ENCODE results near the gene P2RY6.
A peak's percentile ranks its signal among the peaks of the same experiment; 100 is the strongest.

P2RY6 gene

DNA sequence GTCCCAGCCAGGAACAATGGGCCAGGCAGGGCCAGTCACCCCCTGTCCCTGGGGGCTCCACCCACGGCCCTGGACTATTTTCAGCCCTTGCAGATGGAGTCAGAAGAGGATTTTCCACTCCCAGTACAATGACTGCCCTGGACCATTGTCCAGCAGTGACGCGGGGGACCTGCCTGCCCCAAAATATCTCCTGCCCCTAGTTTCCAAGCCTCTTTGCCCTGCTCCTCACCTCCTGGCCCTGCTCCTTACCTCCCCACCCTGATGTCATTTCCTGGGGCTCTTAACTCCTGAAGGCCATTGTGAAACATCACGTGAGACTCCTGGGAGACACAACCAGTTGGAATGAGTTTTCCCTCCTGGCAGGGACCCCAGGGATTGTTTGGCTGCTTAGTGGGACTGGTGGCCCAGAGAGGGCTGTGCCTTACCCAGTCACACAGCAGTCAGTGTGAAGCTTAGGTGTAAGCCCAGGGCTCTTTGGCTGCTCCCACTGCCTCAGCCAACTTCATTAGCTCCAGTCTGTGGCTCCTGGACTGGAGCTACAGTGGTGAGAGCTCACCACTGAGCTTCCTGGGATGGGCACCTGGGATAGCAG, 31.9 kb upstream of the P2RY6 start:
- H3K36me3 ChIP-seq (ENCODE audit: control insufficient read depth, insufficient read depth, low read length), result no peaks in the 10 kb centered on the region
- H3K27me3 ChIP-seq (ENCODE audit: control insufficient read depth, insufficient read depth, low read length), result no peaks in the 10 kb centered on the region
- no peaks in the 10 kb centered on the region for H3K9me3 ChIP-seq (ENCODE audit: control insufficient read depth, low read length)
- H3K4me3 ChIP-seq (ENCODE audit: low read length), result no peak overlapping the region
- H3K4me1 ChIP-seq (ENCODE audit: control insufficient read depth, insufficient read depth, low read length), result peaks cover 5% of the 10 kb centered on the region
- no peak overlapping the region for H3K9ac ChIP-seq (ENCODE audit: low read length)

- Histone ChIP-seq H3K9ac (ENCODE audit: low read length) (no peak overlapping the region), H3K27me3 (ENCODE audit: control insufficient read depth, insufficient read depth, low read length) (no peaks in the 10 kb centered on the region), H3K4me1 (ENCODE audit: control insufficient read depth, insufficient read depth, low read length) (peaks cover 5% of the 10 kb centered on the region), H3K4me3 (ENCODE audit: low read length) (no peak overlapping the region), H3K9me3 (ENCODE audit: control insufficient read depth, low read length) (no peaks in the 10 kb centered on the region), H3K36me3 (ENCODE audit: control insufficient read depth, insufficient read depth, low read length) (no peaks in the 10 kb centered on the region)
Observed at GRCh38 chr11:73241300-73241699, 30.8 kb upstream of the P2RY6 start.

DNA sequence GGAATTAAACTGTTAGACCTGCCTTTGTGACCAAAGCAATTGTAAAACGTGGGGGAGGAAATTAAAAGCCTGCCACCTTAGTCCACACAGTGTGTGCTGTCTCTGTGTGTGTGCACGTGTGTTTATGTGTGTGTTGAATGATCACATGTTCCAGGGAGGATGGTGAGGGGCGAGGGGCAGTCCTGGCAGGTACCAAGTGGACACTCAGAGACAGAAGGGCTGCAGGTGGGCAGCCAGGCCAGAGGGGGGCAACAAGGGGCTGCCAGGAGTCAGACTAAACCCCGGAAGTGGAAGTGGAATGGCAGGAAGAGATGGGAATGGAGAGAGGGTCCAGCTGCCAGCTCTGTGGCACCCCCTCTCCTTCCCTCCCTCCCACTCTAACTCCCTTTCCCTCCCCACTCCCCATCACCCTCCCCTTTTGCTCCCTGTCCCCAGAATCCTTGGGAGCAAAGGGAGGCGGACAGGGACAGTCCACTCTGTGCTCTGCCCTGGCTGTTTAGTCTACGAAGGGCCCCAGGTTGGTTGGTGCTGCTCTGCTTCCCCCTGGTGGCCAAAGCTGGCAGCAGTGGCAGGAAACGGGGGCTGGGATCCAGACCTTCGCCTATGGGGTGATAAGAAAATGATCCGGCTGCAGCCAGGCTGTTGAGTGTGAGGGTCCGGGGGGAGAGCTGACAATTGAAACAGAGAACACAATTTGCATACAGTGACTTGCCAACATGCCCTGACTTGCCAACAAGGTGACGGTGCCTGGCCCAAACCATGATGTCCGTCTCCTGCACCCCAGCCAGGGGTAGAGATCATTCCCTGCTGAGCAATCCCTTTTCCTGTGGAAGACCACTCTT, 29.7 kb upstream of the P2RY6 start:
- Histone ChIP-seq H3K4me1 (ENCODE audit: control insufficient read depth, insufficient read depth, low read length) (peaks cover 5% of the 10 kb centered on the region), H3K9ac (ENCODE audit: low read length) (peak overlapping the region; percentile 45), H3K36me3 (ENCODE audit: control insufficient read depth, insufficient read depth, low read length) (no peaks in the 10 kb centered on the region), H3K27me3 (ENCODE audit: control insufficient read depth, insufficient read depth, low read length) (no peaks in the 10 kb centered on the region), H3K9me3 (ENCODE audit: control insufficient read depth, low read length) (no peaks in the 10 kb centered on the region), H3K4me3 (ENCODE audit: low read length) (no peak overlapping the region)

- no peak overlapping the region for H3K4me3 ChIP-seq (ENCODE audit: low read length)
- H3K36me3 ChIP-seq (ENCODE audit: control insufficient read depth, insufficient read depth, low read length), result no peaks in the 10 kb centered on the region
- H3K27me3 ChIP-seq (ENCODE audit: control insufficient read depth, insufficient read depth, low read length), result no peaks in the 10 kb centered on the region
- H3K9me3 ChIP-seq (ENCODE audit: control insufficient read depth, low read length), result no peaks in the 10 kb centered on the region
- peaks cover 5% of the 10 kb centered on the region for H3K4me1 ChIP-seq (ENCODE audit: control insufficient read depth, insufficient read depth, low read length)
- H3K9ac ChIP-seq (ENCODE audit: low read length), result no peak overlapping the region
Observed at GRCh38 chr11:73243093-73243485, 29.0 kb upstream of the P2RY6 start.

DNA sequence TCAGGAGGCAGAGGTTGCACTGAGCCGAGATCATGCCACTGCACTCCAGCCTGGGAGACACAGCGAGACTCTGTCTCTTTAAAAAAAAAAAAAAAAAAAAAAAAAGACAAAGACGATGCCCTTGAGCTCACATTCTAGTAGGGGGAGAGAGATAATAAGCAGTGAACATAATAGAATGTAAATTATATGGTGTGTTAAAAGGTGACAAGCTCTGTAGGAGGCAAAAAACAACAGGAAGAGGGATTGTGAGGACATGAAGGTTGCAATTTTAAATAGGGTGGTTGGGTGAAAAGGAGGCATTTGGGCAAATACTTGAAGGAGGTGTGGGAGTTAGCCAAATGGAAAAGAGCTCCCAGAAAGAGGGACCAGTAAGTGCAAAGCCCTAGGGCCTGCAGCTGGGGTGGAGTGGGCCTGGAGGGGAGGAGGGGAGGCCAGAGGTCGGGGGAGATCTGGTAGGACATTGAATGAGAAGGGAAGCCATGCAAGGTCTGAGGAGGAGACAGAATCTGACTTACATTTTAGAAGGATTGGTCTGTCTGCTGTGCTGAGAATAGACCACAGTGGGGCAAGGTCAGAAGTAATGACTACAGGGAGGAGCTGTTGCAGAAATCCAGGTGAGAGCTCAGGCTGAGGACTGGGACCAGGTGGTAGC, 27.4 kb upstream of the P2RY6 start:
- no peak overlapping the region for H3K9ac ChIP-seq (ENCODE audit: low read length)
- H3K9me3 ChIP-seq (ENCODE audit: control insufficient read depth, low read length), result no peaks in the 10 kb centered on the region
- H3K4me3 ChIP-seq (ENCODE audit: low read length), result no peak overlapping the region
- H3K4me1 ChIP-seq (ENCODE audit: control insufficient read depth, insufficient read depth, low read length), result peaks cover 5% of the 10 kb centered on the region
- no peaks in the 10 kb centered on the region for H3K27me3 ChIP-seq (ENCODE audit: control insufficient read depth, insufficient read depth, low read length)
- H3K36me3 ChIP-seq (ENCODE audit: control insufficient read depth, insufficient read depth, low read length), result no peaks in the 10 kb centered on the region

DNA sequence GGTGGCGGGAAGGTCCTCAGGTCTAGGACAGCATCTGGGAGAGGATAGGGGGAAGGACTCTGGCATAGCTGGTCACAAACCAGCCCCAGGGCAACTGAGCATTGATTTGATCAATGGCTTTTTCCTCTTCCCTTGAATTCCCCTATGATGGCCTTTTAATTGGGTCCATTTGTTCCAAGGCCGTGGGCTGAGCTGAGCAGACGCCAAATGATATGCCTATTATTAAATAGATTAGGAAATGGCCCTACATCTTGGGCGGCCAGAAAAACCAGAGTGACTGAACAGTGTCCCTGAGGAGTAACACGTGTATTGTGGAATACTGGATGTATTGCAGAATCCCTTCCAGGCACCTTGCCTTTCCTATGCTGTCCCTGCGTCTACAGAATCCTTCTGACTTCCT, 26.7 kb upstream of the P2RY6 start:
- Histone ChIP-seq H3K9ac (ENCODE audit: low read length) (no peak overlapping the region), H3K4me1 (ENCODE audit: control insufficient read depth, insufficient read depth, low read length) (peaks cover 5% of the 10 kb centered on the region), H3K27me3 (ENCODE audit: control insufficient read depth, insufficient read depth, low read length) (no peaks in the 10 kb centered on the region), H3K9me3 (ENCODE audit: control insufficient read depth, low read length) (no peaks in the 10 kb centered on the region), H3K36me3 (ENCODE audit: control insufficient read depth, insufficient read depth, low read length) (no peaks in the 10 kb centered on the region), H3K4me3 (ENCODE audit: low read length) (no peak overlapping the region)

- H3K36me3 ChIP-seq (ENCODE audit: control insufficient read depth, insufficient read depth, low read length), result no peaks in the 10 kb centered on the region
- no peak overlapping the region for H3K9ac ChIP-seq (ENCODE audit: low read length)
- H3K4me1 ChIP-seq (ENCODE audit: control insufficient read depth, insufficient read depth, low read length), result peaks cover 5% of the 10 kb centered on the region
- H3K9me3 ChIP-seq (ENCODE audit: control insufficient read depth, low read length), result no peaks in the 10 kb centered on the region
- H3K27me3 ChIP-seq (ENCODE audit: control insufficient read depth, insufficient read depth, low read length), result no peaks in the 10 kb centered on the region
- H3K4me3 ChIP-seq (ENCODE audit: low read length), result no peak overlapping the region
Observed at GRCh38 chr11:73246303-73246702, 25.8 kb upstream of the P2RY6 start.

DNA sequence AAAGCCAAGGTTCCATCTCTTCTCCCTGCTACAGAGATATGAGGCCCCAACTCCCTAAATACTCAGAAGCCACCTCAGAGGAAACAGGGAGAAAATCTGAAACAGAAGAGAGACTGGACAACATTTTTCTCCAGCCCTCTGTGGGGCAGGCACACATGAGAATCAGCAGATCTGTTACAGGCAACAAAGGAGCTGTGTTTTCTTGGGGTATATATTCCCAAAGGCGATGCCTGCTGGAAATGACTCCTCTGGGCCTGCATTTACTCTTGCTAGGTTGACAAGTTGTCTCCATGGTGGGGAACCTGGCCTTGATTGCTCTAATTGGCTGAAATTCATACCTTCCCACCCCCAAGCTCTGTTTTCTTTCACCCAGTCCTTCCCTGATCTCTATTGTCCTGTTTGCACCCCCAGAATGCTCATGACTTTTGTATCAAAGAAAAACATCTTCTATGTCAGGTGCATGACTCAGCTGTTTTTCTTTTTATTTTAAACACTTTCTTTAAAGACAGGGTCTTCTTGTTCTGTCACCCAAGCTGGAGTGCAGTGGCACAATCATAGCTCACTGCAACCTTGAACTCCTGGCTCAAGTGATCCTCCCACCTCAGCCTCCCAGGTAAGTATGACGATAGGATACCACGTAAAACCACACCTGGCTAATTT, 23.5 kb upstream of the P2RY6 start:
- Histone ChIP-seq H3K36me3 (ENCODE audit: control insufficient read depth, insufficient read depth, low read length) (no peaks in the 10 kb centered on the region), H3K4me3 (ENCODE audit: low read length) (no peak overlapping the region), H3K9ac (ENCODE audit: low read length) (no peak overlapping the region), H3K27me3 (ENCODE audit: control insufficient read depth, insufficient read depth, low read length) (no peaks in the 10 kb centered on the region), H3K9me3 (ENCODE audit: control insufficient read depth, low read length) (no peaks in the 10 kb centered on the region), H3K4me1 (ENCODE audit: control insufficient read depth, insufficient read depth, low read length) (no peaks in the 10 kb centered on the region)

DNA sequence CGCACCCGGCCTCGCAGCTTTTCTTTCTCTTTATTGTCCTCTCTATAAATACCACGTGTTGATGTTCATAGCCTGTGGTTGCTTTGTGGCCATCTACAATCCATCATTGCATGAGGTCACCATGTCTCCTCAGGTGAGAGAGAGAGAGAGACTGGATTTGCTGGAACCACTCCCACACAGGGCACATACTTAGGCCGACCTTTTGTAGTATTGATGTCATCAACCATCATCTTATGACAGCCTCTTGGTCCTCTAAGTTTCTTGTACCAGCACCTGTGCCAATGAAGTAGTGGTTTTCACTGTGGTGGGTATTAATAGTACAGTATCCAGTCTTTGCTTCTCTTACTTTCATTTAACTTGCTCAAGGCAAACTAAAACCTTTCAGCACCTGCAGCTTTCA, 22.8 kb upstream of the P2RY6 start:
- Histone ChIP-seq H3K36me3 (ENCODE audit: control insufficient read depth, insufficient read depth, low read length) (no peaks in the 10 kb centered on the region), H3K4me3 (ENCODE audit: low read length) (no peak overlapping the region), H3K9ac (ENCODE audit: low read length) (no peak overlapping the region), H3K4me1 (ENCODE audit: control insufficient read depth, insufficient read depth, low read length) (no peaks in the 10 kb centered on the region), H3K27me3 (ENCODE audit: control insufficient read depth, insufficient read depth, low read length) (no peaks in the 10 kb centered on the region), H3K9me3 (ENCODE audit: control insufficient read depth, low read length) (no peaks in the 10 kb centered on the region)

DNA sequence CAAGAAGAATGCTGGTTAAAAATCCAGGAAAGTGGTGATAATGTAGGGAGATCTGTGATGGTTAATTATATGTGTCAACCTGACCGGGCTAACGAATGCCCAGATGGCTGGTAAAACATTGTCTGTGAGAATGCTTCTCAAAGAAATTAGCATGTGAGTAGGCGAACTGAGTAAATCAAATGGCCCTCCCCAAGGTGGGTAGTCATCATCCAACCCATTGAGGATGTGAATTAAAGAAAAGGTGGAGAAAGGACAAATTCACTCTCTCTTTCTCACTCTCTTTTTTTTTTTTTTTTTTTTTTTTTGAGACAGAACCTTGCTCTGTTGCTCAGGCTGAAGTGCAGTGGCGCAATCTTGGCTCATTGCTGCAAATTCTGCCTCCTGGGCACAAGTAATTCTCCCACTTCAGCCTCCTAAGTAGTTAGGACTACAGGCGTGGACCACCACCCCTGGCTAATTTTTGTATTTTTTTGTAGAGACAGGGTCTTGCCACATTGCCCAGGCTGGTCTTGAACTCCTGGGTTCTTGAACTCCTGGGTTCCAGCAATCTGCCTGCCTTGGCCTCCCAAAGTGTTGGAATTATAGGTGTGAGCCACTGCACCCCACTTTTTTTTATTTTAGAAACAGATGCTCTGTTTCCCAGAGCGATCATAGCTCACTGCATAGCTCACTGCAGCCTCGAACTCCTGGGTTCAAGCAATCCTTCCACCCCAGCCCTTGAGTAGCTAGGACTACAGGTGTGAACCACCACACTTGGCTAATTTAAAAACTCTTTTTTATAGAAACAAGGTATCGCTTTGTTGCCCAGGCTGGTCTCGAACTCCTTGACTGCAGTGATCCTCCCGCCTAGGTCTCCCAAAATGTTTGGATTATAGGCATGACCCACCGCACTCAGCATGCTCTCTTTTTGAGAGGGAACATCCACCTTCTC, 22.0 kb upstream of the P2RY6 start:
- H3K36me3 ChIP-seq (ENCODE audit: control insufficient read depth, insufficient read depth, low read length), result no peaks in the 10 kb centered on the region
- H3K4me1 ChIP-seq (ENCODE audit: control insufficient read depth, insufficient read depth, low read length), result no peaks in the 10 kb centered on the region
- no peaks in the 10 kb centered on the region for H3K27me3 ChIP-seq (ENCODE audit: control insufficient read depth, insufficient read depth, low read length)
- H3K9me3 ChIP-seq (ENCODE audit: control insufficient read depth, low read length), result no peaks in the 10 kb centered on the region
- H3K9ac ChIP-seq (ENCODE audit: low read length), result no peak overlapping the region
- no peak overlapping the region for H3K4me3 ChIP-seq (ENCODE audit: low read length)

- Histone ChIP-seq H3K9me3 (ENCODE audit: control insufficient read depth, low read length) (no peaks in the 10 kb centered on the region), H3K4me3 (ENCODE audit: low read length) (no peak overlapping the region), H3K9ac (ENCODE audit: low read length) (no peak overlapping the region)
Observed at GRCh38 chr11:73252577-73253191, 19.5 kb upstream of the P2RY6 start.

More at GRCh38 chr11:73252577-73253191, 19.5 kb upstream of the P2RY6 start:
- Histone ChIP-seq H3K36me3 (ENCODE audit: control insufficient read depth, insufficient read depth, low read length) (no peaks in the 10 kb centered on the region), H3K4me1 (ENCODE audit: control insufficient read depth, insufficient read depth, low read length) (no peaks in the 10 kb centered on the region), H3K27me3 (ENCODE audit: control insufficient read depth, insufficient read depth, low read length) (no peaks in the 10 kb centered on the region)

All from mucosa of stomach (tissue), 1 donor.